ENCODE measurements around the gene MCF2L.

MCF2L gene

GRCh38 chr13:112979406-112979902 lies 10.4 kb downstream of the MCF2L start:
- DNase-seq (ENCODE audit: low read depth, low spot score): no peak

GRCh38 chr13:112980434-112980833 lies 11.4 kb downstream of the MCF2L start:
- DNase-seq (ENCODE audit: low read depth, low spot score): no peak

- DNase-seq (ENCODE audit: low read depth, low spot score): no peak
These were observed 12.4 kb downstream of the MCF2L start for GRCh38 chr13:112981451-112981850.

- no peak for DNase-seq (ENCODE audit: low read depth, low spot score)
These were observed 13.4 kb downstream of the MCF2L start for GRCh38 chr13:112982281-112983041.

GRCh38 chr13:112983042-112983305 lies 14.0 kb downstream of the MCF2L start:
- DNase-seq (ENCODE audit: low read depth, low spot score): no peak

GRCh38 chr13:112983428-112984196 lies 14.6 kb downstream of the MCF2L start:
- DNase-seq (ENCODE audit: low read depth, low spot score): no peak

- DNase-seq (ENCODE audit: low read depth, low spot score): no peak
These were observed 15.5 kb downstream of the MCF2L start for GRCh38 chr13:112984501-112984900.

GRCh38 chr13:112984954-112985802 lies 16.2 kb downstream of the MCF2L start:
- DNase-seq (ENCODE audit: low read depth, low spot score): no peak

GRCh38 chr13:112985803-112986408 lies 16.9 kb downstream of the MCF2L start:
- no peak for DNase-seq (ENCODE audit: low read depth, low spot score)

- no peak for DNase-seq (ENCODE audit: low read depth, low spot score)
These were observed 17.5 kb downstream of the MCF2L start for GRCh38 chr13:112986470-112986869.

GRCh38 chr13:112986946-112987681 lies 18.1 kb downstream of the MCF2L start:
- DNase-seq (ENCODE audit: low read depth, low spot score): no peak

- no peak for DNase-seq (ENCODE audit: low read depth, low spot score)
These were observed 18.6 kb downstream of the MCF2L start for GRCh38 chr13:112987682-112988024.

GRCh38 chr13:112990783-112991182 lies 21.8 kb downstream of the MCF2L start:
- no peak for DNase-seq (ENCODE audit: low read depth, low spot score)

GRCh38 chr13:112991609-112992008 lies 22.6 kb downstream of the MCF2L start:
- no peak for DNase-seq (ENCODE audit: low read depth, low spot score)

GRCh38 chr13:112992931-112993680 lies 24.1 kb downstream of the MCF2L start:
- no peak for DNase-seq (ENCODE audit: low read depth, low spot score)

GRCh38 chr13:112994084-112994780 lies 25.2 kb downstream of the MCF2L start:
- DNase-seq (ENCODE audit: low read depth, low spot score): no peak

GRCh38 chr13:112994781-112995355 lies 25.9 kb downstream of the MCF2L start:
- DNase-seq (ENCODE audit: low read depth, low spot score): no peak

GRCh38 chr13:112995395-112996191 lies 26.6 kb downstream of the MCF2L start:
- no peak for DNase-seq (ENCODE audit: low read depth, low spot score)

- DNase-seq (ENCODE audit: low read depth, low spot score): no peak
These were observed 27.7 kb downstream of the MCF2L start for GRCh38 chr13:112996671-112997091.

All from iPS DF 19.7 (cell line).